Spleen (tissue), 7 donors: ENCODE data around the gene OR51B4.
"Not testable (repeated sequence)": the region's sequence is repeated elsewhere in the genome, so short reads cannot be mapped to it uniquely, and the experiment has no call there.

Experiments used
- CTCF ChIP-seq, 11 experiments: fragments of 200-600 bp in 7 of 11; fragments of 450-650 bp in 4 of 11; sonication (generic) in 4 of 11; IDR thresholded peaks in 8 of 11; conservative IDR thresholded peaks in 3 of 11; 1 replicate in 7 of 11; 2 replicates in 4 of 11; pipeline versions ENCODE4 v1.4.0 to v1.8.0; 2016 to 2021; ENCODE audit warnings: antibody characterized with exemption in 11 of 11, inconsistent platforms in 4 of 11, mild to moderate bottlenecking in 1 of 11
- POLR2A ChIP-seq, 3 donors: fragments of 450-650 bp; IDR thresholded peaks; one replicate each; pipeline ENCODE4 v1.5.1; 2017; ENCODE audit warnings: antibody characterized with exemption in 3 of 3, mild to moderate bottlenecking in 1 of 3
- POLR2AphosphoS5 ChIP-seq, 3 donors: sonication (generic); formaldehyde crosslinking; IDR thresholded peaks; one replicate each; pipeline ENCODE4 v1.5.1; 2017; ENCODE audit warnings: antibody characterized with exemption in 3 of 3
- donor health status: DM: no; HTN: no; CAD: no; lungs with moderate emphysema.
- donor health status: DM: no; HTN: no; CAD: no.
- donor health status: DM: no; HTN: no; CAD: no.

DNA sequence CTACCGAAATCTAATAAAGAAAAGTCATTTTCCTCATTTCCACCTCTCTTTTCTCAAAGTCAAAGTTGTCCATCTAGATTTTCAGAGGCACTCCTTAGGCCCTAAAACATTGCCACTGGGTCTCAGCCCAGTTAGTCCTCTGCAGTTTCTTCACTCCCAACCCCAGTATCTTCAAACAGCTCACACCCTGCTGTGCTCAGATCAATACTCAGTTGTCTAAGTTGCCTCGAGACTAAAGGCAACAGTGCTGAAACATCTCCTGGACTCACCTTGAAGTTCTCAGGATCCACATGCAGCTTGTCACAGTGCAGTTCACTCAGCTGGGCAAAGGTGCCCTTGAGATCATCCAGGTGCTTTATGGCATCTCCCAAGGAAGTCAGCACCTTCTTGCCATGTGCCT, 47.7 kb downstream of the OR51B4 start:
- TF ChIP-seq POLR2AphosphoS5 (IDR thresholded peaks at IDR 0.05); CTCF (IDR thresholded peaks at IDR 0.05 in 8 of 11, conservative IDR thresholded peaks at IDR 0.05 in 3 of 11); POLR2A (IDR thresholded peaks at IDR 0.05): not testable (repeated sequence)
